K562 (cell line): ENCODE results near the gene MACF1.

Experiments used
- CREB5 ChIP-seq: fragments of 250-450 bp; sonication (Bioruptor Pico); IDR thresholded peaks from 2 replicates; pipeline ENCODE4 v1.5.0; 2020; ENCODE audit warnings: mild to moderate bottlenecking
- CTCF ChIP-seq, 3 experiments: IDR thresholded peaks in 2 of 3; conservative IDR thresholded peaks in 1 of 3; 2 replicates each; pipeline ENCODE4 v1.5.1; 2011 to 2012; ENCODE audit warnings: low read length in 3 of 3, mild to moderate bottlenecking in 3 of 3, control low read depth in 2 of 3, improper control_type of control experiment in 1 of 3, inconsistent platforms in 1 of 3, low read depth in 1 of 3, mixed read lengths in 1 of 3, moderate library complexity in 1 of 3; ENCODE audit not compliant: insufficient read depth in 2 of 3
- EZH2 ChIP-seq: IDR thresholded peaks from 2 replicates; pipeline ENCODE4 v1.6.1; 2012; ENCODE audit warnings: low read depth, mild to moderate bottlenecking, inconsistent platforms, low read length, borderline replicate concordance
- MAFF ChIP-seq: IDR thresholded peaks from 2 replicates; pipeline ENCODE4 v1.6.1; 2012; ENCODE audit warnings: low read length, improper control_type of control experiment
- MTA3 ChIP-seq: fragments of 450-650 bp; formaldehyde crosslinking; IDR thresholded peaks from 2 replicates; pipeline ENCODE4 v1.6.1; 2017; ENCODE audit warnings: mild to moderate bottlenecking, borderline replicate concordance
- POLR2AphosphoS5 ChIP-seq: IDR thresholded peaks from 2 replicates; pipeline ENCODE4 v1.6.1; 2011; ENCODE audit warnings: mild to moderate bottlenecking, low read depth, low read length, moderate library complexity; ENCODE audit not compliant: control insufficient read depth, insufficient read depth
- RFX5 ChIP-seq: IDR thresholded peaks from 2 replicates; pipeline ENCODE4 v1.6.1; 2011; ENCODE audit warnings: low read depth, mild to moderate bottlenecking, improper control_type of control experiment, low read length
- ZFP91 ChIP-seq: sonication (generic); formaldehyde crosslinking; IDR thresholded peaks from 2 replicates; pipeline ENCODE4 v1.8.0; 2022; ENCODE audit warnings: mild to moderate bottlenecking, missing genetic modification reagents
- ZNF766 ChIP-seq: fragments of 200-800 bp; sonication (Bioruptor generic); conservative IDR thresholded peaks from 2 replicates; pipeline ENCODE4 v1.6.1; 2016; ENCODE audit warnings: missing genetic modification characterization, missing compliant biosample characterization

GRCh38 chr1:39420493-39420892 lies 216.0 kb downstream of the MACF1 start:
- TF ChIP-seq MAFF (no peak), CREB5 (CRISPR knock-in tag) (no peak), ZFP91 (CRISPR knock-in tag) (no peak), RFX5 (no peak), MTA3 (no peak), ZNF766 (no peak), EZH2 (no peak), POLR2AphosphoS5 (no peak), CTCF (IDR thresholded peaks at IDR 0.05 in 2 of 3, conservative IDR thresholded peaks at IDR 0.05 in 1 of 3; ENCODE audit: insufficient read depth in 2 of 3, low read depth in 1 of 3, low read length in 3 of 3) (no peak)
